Hindlimb muscle (tissue), 1 donor: ENCODE data around the gene LRRC71. TPM values are rescaled to one million over a fixed set of nuclear protein-coding genes. Genes with fewer than 3 reads are reported as not detected.

Source experiments
- DNase-seq: peaks from one replicate; pipeline ENCODE4 v3.0.0-alpha.2; 2013
- polyA plus RNA-seq: library from polyadenylated mRNA; unstranded; fragments of 120-200 nt; gene quantifications from one replicate; pipeline ENCODE4 v1.2.1, GENCODE V29; 2013; ENCODE audit not compliant: insufficient read length

The LRRC71 gene
- polyA plus RNA-seq: 0.83 TPM

- DNase-seq: peak; percentile 84
These were observed at the start of gene LRRC71 for GRCh38 chr1:156920233-156921052. LRRC71 (plus strand) TSS chr1:156920632; CDS start chr1:156920804, 172 bp downstream.

- no peak for DNase-seq
These were observed 46.8 kb upstream of the LRRC71 start for GRCh38 chr1:156873659-156874058.

- DNase-seq: no peak
These were observed 46.3 kb upstream of the LRRC71 start for GRCh38 chr1:156874142-156874541.

GRCh38 chr1:156874572-156875340, 45.7 kb upstream of the LRRC71 start:
- DNase-seq: no peak

- no peak for DNase-seq
These were observed 45.2 kb upstream of the LRRC71 start for GRCh38 chr1:156875341-156875615.

- no peak for DNase-seq
These were observed 44.2 kb upstream of the LRRC71 start for GRCh38 chr1:156876281-156876680.

- no peak for DNase-seq
These were observed 42.8 kb upstream of the LRRC71 start for GRCh38 chr1:156877433-156878170.

GRCh38 chr1:156879876-156880275, 40.6 kb upstream of the LRRC71 start:
- DNase-seq: no peak

GRCh38 chr1:156880473-156880872, 40.0 kb upstream of the LRRC71 start:
- DNase-seq: no peak

GRCh38 chr1:156881101-156881500, 39.3 kb upstream of the LRRC71 start:
- DNase-seq: no peak

GRCh38 chr1:156881663-156882062, 38.8 kb upstream of the LRRC71 start:
- no peak for DNase-seq

- no peak for DNase-seq
These were observed 37.9 kb upstream of the LRRC71 start for GRCh38 chr1:156882543-156882942.

- DNase-seq: no peak
These were observed 36.5 kb upstream of the LRRC71 start for GRCh38 chr1:156883919-156884318.

GRCh38 chr1:156884560-156885184, 35.8 kb upstream of the LRRC71 start:
- DNase-seq: no peak

GRCh38 chr1:156885314-156885713, 35.1 kb upstream of the LRRC71 start:
- DNase-seq: no peak

- no peak for DNase-seq
These were observed 34.5 kb upstream of the LRRC71 start for GRCh38 chr1:156885880-156886355.

- DNase-seq: no peak
These were observed 33.7 kb upstream of the LRRC71 start for GRCh38 chr1:156886583-156887281.

GRCh38 chr1:156887317-156887716, 33.1 kb upstream of the LRRC71 start:
- DNase-seq: no peak

- DNase-seq: no peak
These were observed 32.7 kb upstream of the LRRC71 start for GRCh38 chr1:156887734-156888133.

- DNase-seq: peak; percentile 85
These were observed 30.4 kb upstream of the LRRC71 start for GRCh38 chr1:156889802-156890580.
